Mesothelial cell of epicardium (in vitro differentiated cells): ENCODE measurements around the gene GRID1. TPM values are rescaled to one million over a fixed set of nuclear protein-coding genes. Genes with fewer than 3 reads are reported as not detected.
"Not testable (repeated sequence)": the region's sequence is repeated elsewhere in the genome, so short reads cannot be mapped to it uniquely, and the experiment has no call there.

Source experiments
- DNase-seq, 2 experiments: peaks; one replicate each; pipeline ENCODE4 v3.0.0; 2021; ENCODE audit warnings: low spot score in 2 of 2; ENCODE audit not compliant: unreplicated experiment in 2 of 2
- H3K27ac Mint-ChIP-seq: 2 replicates; pipeline ENCODE4 v1.8.0; 2021; ENCODE audit warnings: mixed read lengths
- H3K27me3 Mint-ChIP-seq: 2 replicates; pipeline ENCODE4 v1.8.0; 2021; ENCODE audit warnings: low read depth, mixed read lengths
- H3K36me3 Mint-ChIP-seq: 2 replicates; pipeline ENCODE4 v1.8.0; 2021; ENCODE audit warnings: mixed read lengths
- H3K4me1 Mint-ChIP-seq: 2 replicates; pipeline ENCODE4 v1.8.0; 2021; ENCODE audit warnings: mixed read lengths
- H3K4me3 Mint-ChIP-seq: 2 replicates; pipeline ENCODE4 v1.8.0; 2021; ENCODE audit warnings: mild to moderate bottlenecking, moderate library complexity, mixed read lengths
- H3K9me3 Mint-ChIP-seq: 2 replicates; pipeline ENCODE4 v1.8.0; 2021; ENCODE audit warnings: mixed read lengths
- CTCF ChIP-seq: fragments of 200-600 bp; sonication (generic); IDR thresholded peaks from one replicate; pipeline ENCODE4 v1.5.0; 2021; ENCODE audit warnings: antibody characterized with exemption; ENCODE audit not compliant: unreplicated experiment
- total RNA-seq: library from RNA; stranded (reverse); gene quantifications from 3 replicates; pipeline ENCODE4 v1.2.1, GENCODE V29; 2021

GRID1 gene
- total RNA-seq, 1 donor from 2014 or later = 0.22 TPM

- no peak for TF ChIP-seq CTCF
- H3K4me1 Mint-ChIP-seq = no peaks in the 10 kb centered on the region
- no peaks in the 10 kb centered on the region for H3K9me3 Mint-ChIP-seq
- H3K4me3 Mint-ChIP-seq = no peak overlapping the region
- no peak overlapping the region for H3K27ac Mint-ChIP-seq
- no peaks in the 10 kb centered on the region for H3K36me3 Mint-ChIP-seq
- DNase-seq = no peak
- peaks cover 23% of the 10 kb centered on the region for H3K27me3 Mint-ChIP-seq
Observed at GRCh38 chr10:85946713-85947326, 419.8 kb downstream of the GRID1 start.

- DNase-seq = no peak
- no peak for TF ChIP-seq CTCF
- Mint-ChIP-seq H3K27ac (no peak overlapping the region), H3K4me1 (no peaks in the 10 kb centered on the region), H3K27me3 (peaks cover 13% of the 10 kb centered on the region), H3K4me3 (no peak overlapping the region), H3K36me3 (no peaks in the 10 kb centered on the region), H3K9me3 (no peaks in the 10 kb centered on the region)
Observed at GRCh38 chr10:85936161-85936560, 430.4 kb downstream of the GRID1 start.

- Mint-ChIP-seq H3K4me1 (no peaks in the 10 kb centered on the region), H3K27ac (no peak overlapping the region), H3K9me3 (no peaks in the 10 kb centered on the region), H3K36me3 (no peaks in the 10 kb centered on the region), H3K27me3 (peaks cover 13% of the 10 kb centered on the region), H3K4me3 (no peak overlapping the region)
- TF ChIP-seq CTCF = no peak
- no peak for DNase-seq
Observed at GRCh38 chr10:85934586-85934985, 432.0 kb downstream of the GRID1 start.

- not testable (repeated sequence) for H3K27ac Mint-ChIP-seq, H3K4me3 Mint-ChIP-seq, H3K4me1 Mint-ChIP-seq, H3K9me3 Mint-ChIP-seq, DNase-seq, H3K36me3 Mint-ChIP-seq
- H3K27me3 Mint-ChIP-seq = peaks cover 22% of the 10 kb centered on the region
Observed at GRCh38 chr10:85929993-85930392, 436.6 kb downstream of the GRID1 start.

GRCh38 chr10:85927952-85928665 is 438.5 kb downstream of the GRID1 start:
- Mint-ChIP-seq H3K4me3 (no peak overlapping the region), H3K36me3 (no peaks in the 10 kb centered on the region), H3K9me3 (no peaks in the 10 kb centered on the region), H3K4me1 (peaks cover 6% of the 10 kb centered on the region), H3K27ac (no peak overlapping the region), H3K27me3 (peaks cover 24% of the 10 kb centered on the region)
- no peak for TF ChIP-seq CTCF
- no peak for DNase-seq

GRCh38 chr10:85926986-85927385 is 439.6 kb downstream of the GRID1 start:
- Mint-ChIP-seq H3K4me1 (peaks cover 6% of the 10 kb centered on the region), H3K36me3 (no peaks in the 10 kb centered on the region), H3K9me3 (no peaks in the 10 kb centered on the region), H3K4me3 (no peak overlapping the region), H3K27me3 (peaks cover 26% of the 10 kb centered on the region), H3K27ac (no peak overlapping the region)
- DNase-seq = no peak
- TF ChIP-seq CTCF = no peak
